H1 (cell line): ENCODE results near the gene UGT1A6. TPM values are rescaled to one million over a fixed set of nuclear protein-coding genes. Genes with fewer than 3 reads are reported as not detected.

ENCODE experiments used
- CTCF ChIA-PET: fragments of 300-600 bp; sonication (Branson Sonifier 250); formaldehyde crosslinking; loops from one replicate; lab custom pipeline; 2021; ENCODE audit not compliant: partially characterized antibody; lab: Charles Lee
- POLR2A ChIA-PET: fragments of 300-600 bp; sonication (Branson Sonifier 250); formaldehyde crosslinking; loops from one replicate; lab custom pipeline; 2021; ENCODE audit warnings: inconsistent platforms; ENCODE audit not compliant: partially characterized antibody; lab: Charles Lee
- DNase-seq, 2 experiments: peaks; one replicate each; pipeline versions ENCODE4 v3.0.0 to v3.0.0-alpha.2; 2010 to 2022; ENCODE audit warnings: low spot score in 2 of 2, low read depth in 1 of 2, mixed read lengths in 1 of 2
- FAIRE-seq: peaks from 2 replicates; lab custom pipeline; 2011; peaks lifted over from hg19 to GRCh38; lab: Jason Lieb, UNC
- H2AFZ ChIP-seq: 2 replicates; pipeline ENCODE4 v1.8.1; 2012; ENCODE audit warnings: low read length, inconsistent platforms
- H2AK5ac ChIP-seq: 2 replicates; pipeline ENCODE4 v1.6.1; 2013; ENCODE audit warnings: low read depth, low read length
- H2BK120ac ChIP-seq: replicated peaks from 2 replicates; pipeline ENCODE3; 2013; ENCODE audit warnings: low read depth, low read length, inconsistent platforms
- H2BK12ac ChIP-seq: 2 replicates; pipeline ENCODE4 v1.6.1; 2013; ENCODE audit warnings: low read depth, low read length
- H2BK15ac ChIP-seq: 2 replicates; pipeline ENCODE4 v1.6.1; 2013; ENCODE audit warnings: low read length
- H2BK20ac ChIP-seq: 2 replicates; pipeline ENCODE4 v1.6.1; 2013; ENCODE audit warnings: low read length
- H2BK5ac ChIP-seq: 2 replicates; pipeline ENCODE4 v1.6.1; 2013; ENCODE audit warnings: low read depth, low read length
- H3K14ac ChIP-seq: 2 replicates; pipeline ENCODE4 v1.6.1; 2013; ENCODE audit warnings: inconsistent platforms; ENCODE audit not compliant: insufficient read length
- H3K18ac ChIP-seq: 2 replicates; pipeline ENCODE4 v1.6.1; 2013; ENCODE audit warnings: low read length; ENCODE audit errors: extremely low read depth
- H3K23ac ChIP-seq: 2 replicates; pipeline ENCODE4 v1.6.1; 2013; ENCODE audit warnings: inconsistent platforms; ENCODE audit not compliant: insufficient read length
- H3K23me2 ChIP-seq: 2 replicates; pipeline ENCODE4 v1.6.1; 2013; ENCODE audit warnings: low read depth, low read length
- H3K27ac ChIP-seq: 2 replicates; pipeline ENCODE4 v1.6.1; 2011; ENCODE audit warnings: low read depth, low read length, inconsistent platforms
- H3K27me3 ChIP-seq, 4 experiments: replicated peaks in 1 of 4; 1 replicate in 1 of 4; 2 replicates in 3 of 4; pipeline versions ENCODE4 v1.6.1 to v1.8.1; 2011 to 2013; ENCODE audit warnings: low read length in 3 of 4, mild to moderate bottlenecking in 3 of 4, inconsistent platforms in 2 of 4, mixed read lengths in 2 of 4, moderate library complexity in 1 of 4; ENCODE audit not compliant: control insufficient read depth in 3 of 4, insufficient read depth in 3 of 4; ENCODE audit errors: extremely low read depth in 1 of 4
- H3K36me3 ChIP-seq, 4 experiments: 2 replicates each; pipeline versions ENCODE4 v1.6.1 to v1.8.1; 2011 to 2013; ENCODE audit warnings: mild to moderate bottlenecking in 4 of 4, low read length in 3 of 4, moderate library complexity in 2 of 4, control low read depth in 1 of 4, inconsistent platforms in 1 of 4; ENCODE audit not compliant: insufficient read depth in 4 of 4, control insufficient read depth in 2 of 4
- H3K4ac ChIP-seq: replicated peaks from 2 replicates; pipeline ENCODE3; 2013; ENCODE audit warnings: low read length, low read depth, mixed read lengths, inconsistent platforms; ENCODE audit not compliant: insufficient read length
- H3K4me1 ChIP-seq, 4 experiments: replicated peaks in 1 of 4; 1 replicate in 1 of 4; 2 replicates in 3 of 4; pipeline versions ENCODE4 v1.6.1 to v1.8.1; 2011 to 2013; ENCODE audit warnings: low read length in 3 of 4, inconsistent platforms in 2 of 4, mixed read lengths in 1 of 4; ENCODE audit not compliant: insufficient read depth in 4 of 4, control insufficient read depth in 3 of 4
- H3K4me2 ChIP-seq, 2 experiments: 2 replicates each; pipeline versions ENCODE4 v1.6.1 to v1.8.1; 2011 to 2013; ENCODE audit warnings: low read depth in 2 of 2, low read length in 2 of 2, control low read depth in 1 of 2, inconsistent platforms in 1 of 2, mild to moderate bottlenecking in 1 of 2; ENCODE audit not compliant: insufficient read depth in 1 of 2
- H3K4me3 ChIP-seq, 4 experiments: fragments of 200-600, 300-600 bp in 1 of 4; sonication (generic), shearing (Covaris generic), sonication (Bioruptor Twin) in 1 of 4; 2 replicates each; pipeline versions ENCODE4 v1.5.1 to v1.8.1; 2011 to 2016; ENCODE audit warnings: low read length in 4 of 4, low read depth in 3 of 4, control low read depth in 2 of 4, inconsistent platforms in 2 of 4, mild to moderate bottlenecking in 2 of 4, mixed read lengths in 1 of 4, moderate library complexity in 1 of 4; ENCODE audit not compliant: insufficient read depth in 2 of 4; ENCODE audit errors: extremely low read depth in 1 of 4
- H3K56ac ChIP-seq: replicated peaks from 2 replicates; pipeline ENCODE3; 2013; ENCODE audit warnings: low read depth, mild to moderate bottlenecking, mixed read lengths, low read length, inconsistent platforms; ENCODE audit not compliant: insufficient read length
- H3K79me1 ChIP-seq: 2 replicates; pipeline ENCODE4 v1.6.1; 2013; ENCODE audit warnings: low read depth, low read length, control low read depth
- H3K79me2 ChIP-seq, 2 experiments: 2 replicates each; pipeline versions ENCODE4 v1.6.1 to v1.8.1; 2012 to 2013; ENCODE audit warnings: low read length in 2 of 2, mild to moderate bottlenecking in 2 of 2, inconsistent platforms in 1 of 2; ENCODE audit not compliant: insufficient read depth in 2 of 2, control insufficient read depth in 1 of 2
- H3K9ac ChIP-seq, 4 experiments: replicated peaks in 1 of 4; 1 replicate in 1 of 4; 2 replicates in 3 of 4; pipeline versions ENCODE4 v1.6.1 to v1.8.1; 2011 to 2013; ENCODE audit warnings: low read depth in 3 of 4, low read length in 3 of 4, control low read depth in 2 of 4, mild to moderate bottlenecking in 2 of 4, moderate library complexity in 2 of 4, inconsistent platforms in 1 of 4; ENCODE audit errors: extremely low read depth in 1 of 4
- H3K9me3 ChIP-seq, 2 experiments: 2 replicates each; pipeline versions ENCODE4 v1.6.1 to v1.8.1; 2012 to 2013; ENCODE audit warnings: mild to moderate bottlenecking in 2 of 2, moderate library complexity in 2 of 2, control low read depth in 1 of 2, inconsistent platforms in 1 of 2, low read depth in 1 of 2, low read length in 1 of 2, mixed read lengths in 1 of 2; ENCODE audit not compliant: insufficient read depth in 2 of 2
- H4K20me1 ChIP-seq, 2 experiments: replicated peaks in 1 of 2; 2 replicates each; pipeline versions ENCODE3 to v1.8.1; 2011 to 2013; ENCODE audit warnings: inconsistent platforms in 2 of 2, low read length in 2 of 2, mild to moderate bottlenecking in 1 of 2; ENCODE audit not compliant: insufficient read depth in 2 of 2, control insufficient read depth in 1 of 2
- H4K5ac ChIP-seq: 2 replicates; pipeline ENCODE4 v1.6.1; 2013; ENCODE audit warnings: low read length, low read depth, mixed read lengths, inconsistent platforms; ENCODE audit not compliant: insufficient read length
- H4K8ac ChIP-seq: 2 replicates; pipeline ENCODE4 v1.8.0; 2013; ENCODE audit warnings: mild to moderate bottlenecking, moderate library complexity, low read length, inconsistent platforms; ENCODE audit not compliant: insufficient read depth; ENCODE audit errors: extremely low read depth
- H4K91ac ChIP-seq: replicated peaks from 2 replicates; pipeline ENCODE3; 2013; ENCODE audit warnings: low read length, mixed read lengths, inconsistent platforms; ENCODE audit not compliant: insufficient read length
- CBX5 ChIP-seq: fragments of 300-800, 300-1000 bp; sonication (generic); IDR thresholded peaks from 2 replicates; pipeline ENCODE4 v1.7.1; 2016; ENCODE audit warnings: antibody characterized with exemption, low read length, low read depth
- EZH2 ChIP-seq: fragments of 200-600 bp; sonication (generic); IDR thresholded peaks from 2 replicates; pipeline ENCODE4 v1.7.1; 2012; ENCODE audit warnings: low read depth, mild to moderate bottlenecking, moderate library complexity, low read length, inconsistent platforms; ENCODE audit not compliant: severe bottlenecking
- GABPA ChIP-seq: IDR thresholded peaks from 2 replicates; pipeline ENCODE4 v1.6.1; 2011; ENCODE audit warnings: mild to moderate bottlenecking, low read length, moderate library complexity, borderline replicate concordance; ENCODE audit not compliant: insufficient read depth
- KDM4A ChIP-seq: IDR thresholded peaks from one replicate; pipeline ENCODE4 v1.7.1; 2012; ENCODE audit warnings: low read depth, mild to moderate bottlenecking, moderate library complexity, low read length, inconsistent platforms; ENCODE audit not compliant: severe bottlenecking
- PHF8 ChIP-seq: fragments of 200-600 bp; sonication (generic); conservative IDR thresholded peaks from 2 replicates; pipeline ENCODE4 v1.7.1; 2012; ENCODE audit warnings: low read depth, mild to moderate bottlenecking, inconsistent platforms, low read length, moderate library complexity
- POU5F1 ChIP-seq: IDR thresholded peaks from 2 replicates; pipeline ENCODE4 v1.6.1; 2011; ENCODE audit warnings: low read depth, mild to moderate bottlenecking, low read length, moderate library complexity
- RXRA ChIP-seq: IDR thresholded peaks from 2 replicates; pipeline ENCODE4 v1.6.1; 2011; ENCODE audit warnings: low read depth, mild to moderate bottlenecking, low read length, moderate library complexity; ENCODE audit not compliant: insufficient read depth
- SRF ChIP-seq: IDR thresholded peaks from 2 replicates; pipeline ENCODE4 v1.6.1; 2011; ENCODE audit warnings: mild to moderate bottlenecking, low read depth, low read length, moderate library complexity
- TEAD4 ChIP-seq: IDR thresholded peaks from 2 replicates; pipeline ENCODE4 v1.6.1; 2012; ENCODE audit warnings: low read depth, low read length, inconsistent platforms, mixed read lengths
- USF2 ChIP-seq: IDR thresholded peaks from 2 replicates; pipeline ENCODE4 v1.6.1; 2011; ENCODE audit warnings: low read length, improper control_type of control experiment
- WGBS, 2 experiments: shearing (Covaris generic) in 1 of 2; methylation state at CpG; one replicate each; pipeline versions ENCODE4 v1.1.6 to v1.1.7; 2013 to 2015; ENCODE audit warnings: low lambda C conversion rate in 2 of 2, mixed read lengths in 2 of 2, inconsistent platforms in 1 of 2, low coverage in 1 of 2, missing lambda C conversion rate in 1 of 2; ENCODE audit not compliant: insufficient replicate concordance in 2 of 2, insufficient coverage in 1 of 2, insufficient read length in 1 of 2; ENCODE audit errors: extremely low coverage in 1 of 2, missing lambda C conversion rate in 1 of 2; 5-methylcytosine and 5-hydroxymethylcytosine counted together
- polyA plus RNA-seq, 7 experiments: library from polyadenylated mRNA; depleted of rRNA in 3 of 7; stranded (reverse) in 5 of 7; unstranded in 2 of 7; fragments of >200 nt in 5 of 7; fragments of 200-250 nt in 2 of 7; gene quantifications; 1 replicate in 5 of 7; 2 replicates in 1 of 7; 4 replicates in 1 of 7; pipeline versions ENCODE4 v1.2.1 to v1.2.3, GENCODE V29; 2011 to 2013; ENCODE audit warnings: missing spikeins in 2 of 7, mixed read lengths in 2 of 7
- total RNA-seq: library from RNA; stranded (reverse); fragmentation: NEBNext Ultra II Directional; extraction: Animal tissue kit (Norgen Biotek cat#: 25700); gene quantifications from 2 replicates; pipeline ENCODE4 v1.2.1, GENCODE V29; 2021

The UGT1A6 gene
- total and polyA plus RNA-seq, 2 of the 8 experiments (the other 6 are each of a cell fraction or from before 2014, with no cell fraction given): not detected

GRCh38 chr2:233718552-233718951 is 25.9 kb downstream of the UGT1A6 start, which contains the start of gene UGT1A4:
Gene UGT1A4 (plus strand): TSS chr2:233718736. CDS start chr2:233718821, 85 bp downstream.
- no peak within 1 kb of the TSS for H2BK20ac ChIP-seq
- H3K79me2 ChIP-seq: no peaks in the 10 kb centered on the region
- H4K91ac ChIP-seq: no peak within 1 kb of the TSS
- no peak within 1 kb of the TSS for H2AFZ ChIP-seq
- no peak within 1 kb of the TSS for H3K27ac ChIP-seq
- no peaks in the 10 kb centered on the region for H3K79me1 ChIP-seq
- H3K56ac ChIP-seq: no peak within 1 kb of the TSS
- H4K20me1 ChIP-seq: no peaks in the 10 kb centered on the region
- no peak within 1 kb of the TSS for H2AK5ac ChIP-seq
- no peak within 1 kb of the TSS for H3K9ac ChIP-seq
- H3K4ac ChIP-seq: no peak within 1 kb of the TSS
- H3K27me3 ChIP-seq: no peaks in the 10 kb centered on the region
- no peak within 1 kb of the TSS for H2BK5ac ChIP-seq
- H2BK120ac ChIP-seq: no peak within 1 kb of the TSS
- H3K23me2 ChIP-seq: no peaks in the 10 kb centered on the region
- no peak for FAIRE-seq
- no peak within 1 kb of the TSS for H2BK15ac ChIP-seq
- H3K4me1 ChIP-seq: no peaks in the 10 kb centered on the region
- H3K4me3 ChIP-seq: no peak within 1 kb of the TSS
- ChIA-PET POLR2A (no interaction called here), CTCF (no interaction called here)
- no peak within 1 kb of the TSS for H4K5ac ChIP-seq
- WGBS, 2 experiments: 86% methylated on average over 7 of the region's 7 CpGs; no CpG with 5 or more reads in 1 of the 2 experiments
- H3K4me2 ChIP-seq: no peak within 1 kb of the TSS
- no peak within 1 kb of the TSS for H3K23ac ChIP-seq
- no peak within 1 kb of the TSS for H4K8ac ChIP-seq
- H3K18ac ChIP-seq: no peak within 1 kb of the TSS
- H3K14ac ChIP-seq: no peak within 1 kb of the TSS
- no peak within 1 kb of the TSS for H2BK12ac ChIP-seq
- no peaks in the 10 kb centered on the region for H3K36me3 ChIP-seq
- H3K9me3 ChIP-seq: peaks cover 0 to 10% of the 10 kb centered on the region in 2 experiments; a peak in 2 of 4 replicates
- DNase-seq: no peak
- TF ChIP-seq RXRA (no peak), EZH2 (no peak), TEAD4 (no peak), PHF8 (no peak), CBX5 (no peak), KDM4A (no peak), POU5F1 (no peak), GABPA (no peak), SRF (no peak), USF2 (no peak)
